C4-2B (cell line): ENCODE data around the gene EMP2.

ENCODE experiments used
- CTCF ChIP-seq: fragments of 450-650 bp; conservative IDR thresholded peaks from 2 replicates; pipeline ENCODE4 v1.5.1; 2017; ENCODE audit warnings: mild to moderate bottlenecking
- ZFX ChIP-seq: fragments of 450-650 bp; IDR thresholded peaks from 2 replicates; pipeline ENCODE4 v1.6.1; 2017

GRCh38 chr16:10622036-10622921, 41.9 kb upstream of the EMP2 start:
- TF ChIP-seq CTCF (no peak), ZFX (no peak)
